ENCODE measurements around the gene CACTIN. TPM values are rescaled to one million over a fixed set of nuclear protein-coding genes. Genes with fewer than 3 reads are reported as not detected.

The CACTIN gene
- total RNA-seq, 1 experiment from 2014 or later = 33.2 TPM

- Histone ChIP-seq H3K36me3 (ENCODE audit: control insufficient read depth in 1 of 2, insufficient read depth in 2 of 2, low read length in 2 of 2) (peaks cover 3 to 21% of the 10 kb centered on the region in 2 experiments; a peak in 2 of 4 replicates), H3K9me2 (ENCODE audit: insufficient read depth) (no peaks in the 10 kb centered on the region), H3K4me1 (ENCODE audit: control insufficient read depth in 1 of 2, insufficient read depth in 2 of 2, low read length in 2 of 2) (peaks cover 26 to 68% of the 10 kb centered on the region in 2 experiments), H3K79me2 (ENCODE audit: insufficient read depth, low read length) (peaks cover 24% of the 10 kb centered on the region; the same call in 1 of the 2 replicates), H3K9ac (ENCODE audit: low read length) (peak overlapping the region; percentile 100), H2AFZ (ENCODE audit: low read depth, low read length, poor library complexity, severe bottlenecking) (no peak overlapping the region), H4K20me1 (ENCODE audit: insufficient read depth) (no peaks in the 10 kb centered on the region; the same call in 1 of the 2 replicates), H3K9me3 (ENCODE audit: control insufficient read depth in 1 of 2, insufficient read depth in 1 of 2, low read depth in 1 of 2, low read length in 2 of 2) (no peaks in the 10 kb centered on the region), H3K27me3 (ENCODE audit: insufficient read depth, low read length) (no peaks in the 10 kb centered on the region), H3K27ac (ENCODE audit: low read depth, low read length) (peak overlapping the region; percentile 93), H3K4me2 (ENCODE audit: low read length) (peak overlapping the region; percentile 98), H3K4me3 (replicated peaks in 1 of 2; ENCODE audit: low read depth in 1 of 2, low read length in 2 of 2) (peak overlapping the region; percentile 94 to 98)
- BruUV-seq (replicated peaks) = no TSS peak
- intact Hi-C loops (cut with micrococcal nuclease) = loop anchor here (10.0 kb wide), 1 partner anchor 631 kb away; no protein-coding TSS in a partner anchor
- ChIA-PET RAD21 (ENCODE audit: low non-redundant PET in 1 of 2, low total read pairs in 2 of 2, uncharacterized antibody in 2 of 2, unreplicated experiment in 2 of 2) (interaction anchor here (0.6 to 1.0 kb wide), 3 partner anchors 29 to 778 kb away, joined by 3 to 5 read pairs (median 4); no protein-coding TSS in a partner anchor), CTCF (interaction anchor here (1.7 kb wide), 1 partner anchor 29 kb away, joined by 11 read pairs; no protein-coding TSS in a partner anchor), POLR2A (interaction anchor here (1.2 to 1.4 kb wide), 3 partner anchors 13 to 73 kb away, joined by 3 to 5 read pairs (median 5); partner anchors contain the start of gene DOHH)
- DNase-seq (ENCODE audit: low read depth, low spot score) (peak; percentile 97), ATAC-seq (peak; percentile 64)
- no peak for TF ChIP-seq ZFX (IDR thresholded peaks at IDR 0.05)
- no peak for TF ChIP-seq EZH2phosphoT487 (IDR thresholded peaks at IDR 0.05; ENCODE audit: borderline replicate concordance)
- peak; percentile 66 for TF ChIP-seq YY1 (IDR thresholded peaks at IDR 0.05; ENCODE audit: extremely low read depth, insufficient replicate concordance, low read depth, low read length)
- TF ChIP-seq CTCF (IDR thresholded peaks at IDR 0.05 in 2 of 3, conservative IDR thresholded peaks at IDR 0.05 in 1 of 3; ENCODE audit: borderline replicate concordance in 1 of 3, insufficient read depth in 1 of 3, low read depth in 2 of 3, low read length in 2 of 3) = no peak
- no peak for TF ChIP-seq CEBPB (IDR thresholded peaks at IDR 0.05; ENCODE audit: low read depth)
- no peak for TF ChIP-seq CBX3 (IDR thresholded peaks at IDR 0.05; ENCODE audit: low read depth)
- no peak for TF ChIP-seq ZBTB33 (IDR thresholded peaks at IDR 0.05; ENCODE audit: extremely low read depth, insufficient replicate concordance, low read length)
- TF ChIP-seq SIN3A (IDR thresholded peaks at IDR 0.05; ENCODE audit: low read depth) = no peak
- peak; percentile 32 for TF ChIP-seq POLR2AphosphoS5 (IDR thresholded peaks at IDR 0.05; ENCODE audit: low read depth, low read length)
- no peak for TF ChIP-seq POLR2A (IDR thresholded peaks at IDR 0.05; ENCODE audit: borderline replicate concordance, extremely low read depth, insufficient read depth, insufficient read length)
- no peak for TF ChIP-seq REST (IDR thresholded peaks at IDR 0.05; ENCODE audit: low read depth)
- no peak for TF ChIP-seq TCF7L2 (IDR thresholded peaks at IDR 0.05; ENCODE audit: borderline replicate concordance, extremely low read depth, insufficient read depth, insufficient read length)
- no peak for TF ChIP-seq EZH2 (IDR thresholded peaks at IDR 0.05)
- TF ChIP-seq MAX (IDR thresholded peaks at IDR 0.05) = no peak
- TF ChIP-seq ATF3 (IDR thresholded peaks at IDR 0.05) = no peak
- TF ChIP-seq SP1 (IDR thresholded peaks at IDR 0.05; ENCODE audit: low read depth) = peak; percentile 46
- TF ChIP-seq RAD21 (IDR thresholded peaks at IDR 0.05; ENCODE audit: low read depth) = no peak
These were observed 52.5 kb downstream of the CACTIN start for GRCh38 chr19:3573858-3574637.
